ENCODE measurements around the gene UNC13A. TPM values are rescaled to one million over a fixed set of nuclear protein-coding genes. Genes with fewer than 3 reads are reported as not detected.

Gene UNC13A
- total and polyA plus RNA-seq, 2 donors (not counting 1 experiment from before 2014, with no cell fraction given) = under 0.01 to 0.28 TPM

DNA sequence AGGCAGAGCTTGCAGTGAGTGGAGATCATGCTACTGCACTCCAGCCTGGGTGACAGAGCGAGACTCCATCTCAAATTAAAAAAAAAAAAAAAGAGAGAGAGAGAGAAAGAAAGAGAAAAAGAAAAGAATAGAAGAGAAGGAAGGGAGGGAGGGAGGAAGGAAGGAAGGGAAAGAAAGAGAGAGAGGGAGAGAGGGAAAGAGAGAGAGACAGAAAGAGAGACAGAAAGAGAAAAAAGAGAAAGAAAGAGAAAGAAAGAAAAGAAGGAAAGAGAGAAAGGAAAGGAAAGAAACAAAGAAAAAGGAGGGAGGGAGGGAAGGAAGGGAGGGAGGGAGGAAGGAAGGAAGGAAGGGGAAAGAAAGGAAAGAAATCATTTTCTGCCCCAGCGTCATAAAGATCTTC is 7.0 kb upstream of the UNC13A start:
- Histone ChIP-seq H3K9me3 (ENCODE audit: control insufficient read depth, insufficient read depth, low read depth, low read length) (no peaks in the 10 kb centered on the region), H4K20me1 (ENCODE audit: control insufficient read depth, extremely low read depth, insufficient read depth, low read length) (no peaks in the 10 kb centered on the region), H3K4me2 (ENCODE audit: extremely low read depth, insufficient read depth, low read length) (no peak overlapping the region), H3K4me3 (replicated peaks in 1 of 4; ENCODE audit: control extremely low read depth in 1 of 4, insufficient read depth in 1 of 4, low read depth in 3 of 4, low read length in 4 of 4) (no peak overlapping the region), H3K4me1 (ENCODE audit: control insufficient read depth, extremely low read depth, insufficient read depth, low read length) (no peaks in the 10 kb centered on the region), H3K27ac (ENCODE audit: insufficient read depth, low read length) (no peak overlapping the region), H3K27me3 (ENCODE audit: control insufficient read depth, insufficient read depth, low read length) (peaks cover 3% of the 10 kb centered on the region), H3K9ac (ENCODE audit: insufficient read depth, low read length) (no peak overlapping the region), H2AFZ (ENCODE audit: low read length) (no peak overlapping the region), H3K79me2 (ENCODE audit: control insufficient read depth, insufficient read depth, low read length) (no peaks in the 10 kb centered on the region), H3K36me3 (ENCODE audit: control insufficient read depth, insufficient read depth, low read length) (no peaks in the 10 kb centered on the region)
- TF ChIP-seq EZH2 (IDR thresholded peaks at IDR 0.05; ENCODE audit: low read length, missing control alignments) = no peak
- TF ChIP-seq, protein P1, sequence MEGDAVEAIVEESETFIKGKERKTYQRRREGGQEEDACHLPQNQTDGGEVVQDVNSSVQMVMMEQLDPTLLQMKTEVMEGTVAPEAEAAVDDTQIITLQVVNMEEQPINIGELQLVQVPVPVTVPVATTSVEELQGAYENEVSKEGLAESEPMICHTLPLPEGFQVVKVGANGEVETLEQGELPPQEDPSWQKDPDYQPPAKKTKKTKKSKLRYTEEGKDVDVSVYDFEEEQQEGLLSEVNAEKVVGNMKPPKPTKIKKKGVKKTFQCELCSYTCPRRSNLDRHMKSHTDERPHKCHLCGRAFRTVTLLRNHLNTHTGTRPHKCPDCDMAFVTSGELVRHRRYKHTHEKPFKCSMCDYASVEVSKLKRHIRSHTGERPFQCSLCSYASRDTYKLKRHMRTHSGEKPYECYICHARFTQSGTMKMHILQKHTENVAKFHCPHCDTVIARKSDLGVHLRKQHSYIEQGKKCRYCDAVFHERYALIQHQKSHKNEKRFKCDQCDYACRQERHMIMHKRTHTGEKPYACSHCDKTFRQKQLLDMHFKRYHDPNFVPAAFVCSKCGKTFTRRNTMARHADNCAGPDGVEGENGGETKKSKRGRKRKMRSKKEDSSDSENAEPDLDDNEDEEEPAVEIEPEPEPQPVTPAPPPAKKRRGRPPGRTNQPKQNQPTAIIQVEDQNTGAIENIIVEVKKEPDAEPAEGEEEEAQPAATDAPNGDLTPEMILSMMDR (conservative IDR thresholded peaks at IDR 0.05 in 1 of 2, IDR thresholded peaks at IDR 0.05 in 1 of 2; ENCODE audit: low read depth in 1 of 2, low read length in 2 of 2) = no peak
- DNase-seq (ENCODE audit: low read depth in 2 of 2) = no peak

DNA sequence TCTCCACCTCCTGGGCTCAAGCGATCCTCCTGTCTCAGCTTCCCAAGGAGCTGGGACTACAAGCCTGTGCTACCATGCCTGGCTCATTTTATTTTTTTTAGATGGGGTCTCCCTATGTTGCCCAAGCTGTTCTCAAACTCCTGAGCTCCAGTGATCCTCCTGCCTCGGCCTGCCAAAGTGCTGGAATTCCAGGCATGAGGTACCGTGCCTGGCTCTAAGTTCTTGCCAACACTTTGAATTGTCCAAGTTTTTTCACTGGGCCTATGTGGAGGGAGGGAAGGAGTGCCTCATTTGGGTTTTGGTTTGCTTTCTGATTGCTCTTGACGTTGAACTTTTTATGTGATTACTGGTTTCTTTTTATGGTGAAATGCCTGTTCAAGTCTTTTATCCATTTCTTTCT is 4.4 kb upstream of the UNC13A start:
- DNase-seq (ENCODE audit: low read depth in 2 of 2) = no peak
- no peak overlapping the region for H3K27ac ChIP-seq (ENCODE audit: insufficient read depth, low read length)
- H3K4me2 ChIP-seq (ENCODE audit: extremely low read depth, insufficient read depth, low read length) = no peak overlapping the region

DNA sequence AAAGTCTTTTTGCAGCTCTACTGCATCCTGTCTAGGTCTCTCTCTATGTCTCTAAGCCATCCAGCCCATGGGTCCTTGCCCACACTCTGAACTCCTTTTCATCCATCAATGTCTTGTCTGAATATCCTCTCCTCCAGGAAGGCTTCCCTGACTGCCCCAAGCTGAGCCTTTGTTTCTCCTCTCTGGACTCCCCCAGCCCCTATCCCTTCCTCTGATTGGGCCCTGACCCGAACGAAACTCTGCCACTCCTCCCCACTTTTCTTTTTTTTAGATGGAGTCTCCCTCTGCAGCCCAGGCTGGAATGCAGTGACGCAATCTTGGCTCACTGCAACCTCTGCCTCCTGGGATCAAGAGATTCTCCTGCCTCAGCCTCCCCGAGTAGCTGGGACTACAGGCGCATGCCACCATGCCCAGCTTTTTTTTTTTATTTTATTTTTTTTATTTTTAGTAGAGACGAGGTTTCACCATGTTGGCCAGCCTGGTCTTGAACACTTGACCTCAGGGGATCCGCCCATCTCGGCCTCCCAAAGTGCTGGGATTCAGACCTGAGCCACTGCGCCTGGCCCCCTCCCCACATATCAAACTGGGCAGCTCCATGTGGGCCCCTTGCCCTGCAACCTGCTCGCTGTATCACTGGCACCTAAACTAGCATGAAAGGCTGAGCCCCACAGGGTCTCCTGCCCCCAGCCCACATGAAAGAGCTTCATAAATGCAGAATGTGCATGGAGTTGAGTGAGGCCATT is 870 bp upstream of the UNC13A start:
- Histone ChIP-seq H3K79me2 (ENCODE audit: control insufficient read depth, insufficient read depth, low read length) (no peaks in the 10 kb centered on the region), H3K4me3 (replicated peaks in 1 of 4; ENCODE audit: control extremely low read depth in 1 of 4, insufficient read depth in 1 of 4, low read depth in 3 of 4, low read length in 4 of 4) (no peak overlapping the region), H2AFZ (ENCODE audit: low read length) (no peak overlapping the region), H3K9me3 (ENCODE audit: control insufficient read depth, insufficient read depth, low read depth, low read length) (no peaks in the 10 kb centered on the region), H3K4me2 (ENCODE audit: extremely low read depth, insufficient read depth, low read length) (no peak overlapping the region), H4K20me1 (ENCODE audit: control insufficient read depth, extremely low read depth, insufficient read depth, low read length) (no peaks in the 10 kb centered on the region), H3K9ac (ENCODE audit: insufficient read depth, low read length) (no peak overlapping the region), H3K36me3 (ENCODE audit: control insufficient read depth, insufficient read depth, low read length) (no peaks in the 10 kb centered on the region), H3K4me1 (ENCODE audit: control insufficient read depth, extremely low read depth, insufficient read depth, low read length) (peaks cover 3% of the 10 kb centered on the region), H3K27me3 (ENCODE audit: control insufficient read depth, insufficient read depth, low read length) (peaks cover 17% of the 10 kb centered on the region), H3K27ac (ENCODE audit: insufficient read depth, low read length) (no peak overlapping the region)
- TF ChIP-seq, protein P1 (conservative IDR thresholded peaks at IDR 0.05 in 1 of 2, IDR thresholded peaks at IDR 0.05 in 1 of 2; ENCODE audit: low read depth in 1 of 2, low read length in 2 of 2) = no peak
- TF ChIP-seq EZH2 (IDR thresholded peaks at IDR 0.05; ENCODE audit: low read length, missing control alignments) = no peak
- DNase-seq (ENCODE audit: low read depth in 2 of 2) = no peak

More for the DNA sequence above, 4.4 kb upstream of the UNC13A start:
- no peak overlapping the region for H3K9ac ChIP-seq (ENCODE audit: insufficient read depth, low read length)
- H3K4me3 ChIP-seq (replicated peaks in 1 of 4; ENCODE audit: control extremely low read depth in 1 of 4, insufficient read depth in 1 of 4, low read depth in 3 of 4, low read length in 4 of 4) = no peak overlapping the region
- H3K27me3 ChIP-seq (ENCODE audit: control insufficient read depth, insufficient read depth, low read length) = peaks cover 7% of the 10 kb centered on the region
- no peaks in the 10 kb centered on the region for H4K20me1 ChIP-seq (ENCODE audit: control insufficient read depth, extremely low read depth, insufficient read depth, low read length)
- no peak overlapping the region for H2AFZ ChIP-seq (ENCODE audit: low read length)
- H3K4me1 ChIP-seq (ENCODE audit: control insufficient read depth, extremely low read depth, insufficient read depth, low read length) = no peaks in the 10 kb centered on the region
- no peaks in the 10 kb centered on the region for H3K36me3 ChIP-seq (ENCODE audit: control insufficient read depth, insufficient read depth, low read length)
- no peaks in the 10 kb centered on the region for H3K9me3 ChIP-seq (ENCODE audit: control insufficient read depth, insufficient read depth, low read depth, low read length)
- no peak for TF ChIP-seq EZH2 (IDR thresholded peaks at IDR 0.05; ENCODE audit: low read length, missing control alignments)
- TF ChIP-seq, protein P1 (conservative IDR thresholded peaks at IDR 0.05 in 1 of 2, IDR thresholded peaks at IDR 0.05 in 1 of 2; ENCODE audit: low read depth in 1 of 2, low read length in 2 of 2) = no peak
- H3K79me2 ChIP-seq (ENCODE audit: control insufficient read depth, insufficient read depth, low read length) = no peaks in the 10 kb centered on the region

All from fibroblast of lung (primary cell).